HepG2 (cell line): ENCODE data around the gene C20orf141. TPM values are rescaled to one million over a fixed set of nuclear protein-coding genes. Genes with fewer than 3 reads are reported as not detected.

Experiments used
- ATAC-seq: fragments of 200-7000 bp; cut with Tn5 transposase; 3 replicates; pipeline ENCODE4 v1.9.1; 2020; ENCODE audit warnings: mild to moderate bottlenecking, moderate library complexity
- BruUV-seq: library from RNA; stranded (reverse); fragments of 400-500 nt; replicated peaks from 2 replicates; lab custom pipeline; 2021; lab: Mats Ljungman, UMichigan
- CTCF ChIA-PET: fragments of 300-600 bp; formaldehyde crosslinking; extraction: SDS; loops from one replicate; lab custom pipeline; 2021; ENCODE audit warnings: low total read pairs, inconsistent platforms, low intra/inter-chr PET ratio; lab: Yijun Ruan, JAX
- POLR2A ChIA-PET: fragments of 350-600 bp; sonication (Branson Sonifier 250); formaldehyde crosslinking; loops from one replicate; lab custom pipeline; 2020; ENCODE audit warnings: antibody characterized with exemption, inconsistent platforms; lab: Yijun Ruan, JAX
- DNase-seq: peaks from one replicate; pipeline ENCODE4 v3.0.0-alpha.2; 2015; ENCODE audit warnings: low spot score
- FAIRE-seq: peaks from 3 replicates; lab custom pipeline; 2011; peaks lifted over from hg19 to GRCh38; lab: Jason Lieb, UNC
- H2AFZ ChIP-seq: one replicate; pipeline ENCODE4 v1.6.1; 2011; ENCODE audit warnings: low read length, inconsistent platforms
- H3K27ac ChIP-seq: fragments of 300-600 bp; 3 replicates; pipeline ENCODE4 v1.8.0; 2011; ENCODE audit warnings: mixed run types, mild to moderate bottlenecking, mixed read lengths, low read length, inconsistent platforms; ENCODE audit not compliant: insufficient read depth; ENCODE audit errors: extremely low read length
- H3K27me3 ChIP-seq, 2 experiments: fragments of 200-600 bp in 1 of 2; 2 replicates in 1 of 2; 3 replicates in 1 of 2; pipeline versions ENCODE4 v1.6.0 to v1.8.0; 2011; ENCODE audit warnings: low read length in 2 of 2, mild to moderate bottlenecking in 2 of 2, moderate library complexity in 2 of 2, inconsistent platforms in 1 of 2; ENCODE audit not compliant: insufficient read depth in 2 of 2, control insufficient read depth in 1 of 2
- H3K36me3 ChIP-seq, 2 experiments: fragments of 200-600 bp in 1 of 2; replicated peaks in 1 of 2; 2 replicates in 1 of 2; 3 replicates in 1 of 2; pipeline versions ENCODE4 v1.5.1 to v1.8.0; 2011; ENCODE audit warnings: low read length in 2 of 2, inconsistent platforms in 1 of 2; ENCODE audit not compliant: insufficient read depth in 2 of 2, control insufficient read depth in 1 of 2
- H3K4me1 ChIP-seq: 2 replicates; pipeline ENCODE4 v1.5.1; 2012; ENCODE audit warnings: low read length, inconsistent platforms; ENCODE audit not compliant: insufficient read depth
- H3K4me2 ChIP-seq: 2 replicates; pipeline ENCODE4 v1.6.0; 2011; ENCODE audit warnings: low read depth, low read length, inconsistent platforms
- H3K4me3 ChIP-seq, 3 experiments: fragments of 200-600 bp in 1 of 3; sonication (generic), shearing (Covaris generic) in 1 of 3; replicated peaks in 1 of 3; 2 replicates each; pipeline ENCODE4 v1.5.1; 2011 to 2016; ENCODE audit warnings: low read length in 3 of 3, inconsistent platforms in 2 of 3, low read depth in 2 of 3, mild to moderate bottlenecking in 2 of 3, control low read depth in 1 of 3, mixed read lengths in 1 of 3; ENCODE audit not compliant: insufficient read depth in 1 of 3
- H3K79me2 ChIP-seq: one replicate; pipeline ENCODE4 v1.6.1; 2011; ENCODE audit warnings: low read length, inconsistent platforms; ENCODE audit not compliant: insufficient read depth
- H3K9ac ChIP-seq: 2 replicates; pipeline ENCODE4 v1.6.0; 2011; ENCODE audit warnings: mild to moderate bottlenecking, low read depth, low read length, inconsistent platforms; ENCODE audit not compliant: insufficient read depth
- H3K9me3 ChIP-seq: 2 replicates; pipeline ENCODE4 v1.5.1; 2012; ENCODE audit warnings: mild to moderate bottlenecking, low read length
- H4K20me1 ChIP-seq: 2 replicates; pipeline ENCODE4 v1.6.0; 2011; ENCODE audit warnings: inconsistent platforms, mild to moderate bottlenecking, low read length, moderate library complexity; ENCODE audit not compliant: insufficient read depth
- ATF2 ChIP-seq: sonication (generic); formaldehyde crosslinking; IDR thresholded peaks from 2 replicates; pipeline ENCODE4 v1.4.0; 2020; ENCODE audit warnings: missing genetic modification reagents
- IKZF4 ChIP-seq: sonication (generic); formaldehyde crosslinking; IDR thresholded peaks from 2 replicates; pipeline ENCODE4 v1.5.1; 2020; ENCODE audit warnings: borderline replicate concordance, mild to moderate bottlenecking, low read depth, missing genetic modification reagents; ENCODE audit errors: not compliant biosample characterization
- MEF2D ChIP-seq: sonication (generic); formaldehyde crosslinking; IDR thresholded peaks from 2 replicates; pipeline ENCODE4 v1.5.1; 2020; ENCODE audit warnings: mild to moderate bottlenecking, missing genetic modification reagents
- MXD1 ChIP-seq: sonication (generic); formaldehyde crosslinking; IDR thresholded peaks from 2 replicates; pipeline ENCODE4 v1.4.0; 2020; ENCODE audit warnings: mild to moderate bottlenecking, missing genetic modification reagents
- NFRKB ChIP-seq: fragments of 450-650 bp; IDR thresholded peaks from 2 replicates; pipeline ENCODE4 v1.6.1; 2017
- PHF5A ChIP-seq: IDR thresholded peaks from one replicate; pipeline ENCODE4 v1.6.1; 2018; ENCODE audit warnings: low read depth, missing genetic modification reagents; ENCODE audit not compliant: unreplicated experiment
- PTBP1 ChIP-seq: fragments of 200-400 bp; formaldehyde crosslinking; IDR thresholded peaks from 2 replicates; pipeline ENCODE4 v1.6.1; 2018; ENCODE audit warnings: low read length, low read depth; ENCODE audit not compliant: poor library complexity, severe bottlenecking
- RELA ChIP-seq: sonication (generic); formaldehyde crosslinking; IDR thresholded peaks from 2 replicates; pipeline ENCODE4 v1.4.0; 2020; ENCODE audit warnings: missing genetic modification reagents
- ZBTB33 ChIP-seq: sonication (generic); formaldehyde crosslinking; IDR thresholded peaks from 2 replicates; pipeline ENCODE4 v1.4.0; 2020; ENCODE audit warnings: missing genetic modification reagents
- ZC3H4 ChIP-seq: sonication (generic); formaldehyde crosslinking; IDR thresholded peaks from 2 replicates; pipeline ENCODE4 v1.4.0; 2020; ENCODE audit warnings: missing genetic modification reagents, borderline replicate concordance
- ZNF124 ChIP-seq: sonication (generic); formaldehyde crosslinking; IDR thresholded peaks from 2 replicates; pipeline ENCODE4 v1.4.0; 2020; ENCODE audit warnings: missing genetic modification reagents
- ZNF383 ChIP-seq: sonication (generic); formaldehyde crosslinking; IDR thresholded peaks from 2 replicates; pipeline ENCODE4 v1.4.0; 2020; ENCODE audit warnings: missing genetic modification reagents, mild to moderate bottlenecking, borderline replicate concordance
- ZNF713 ChIP-seq: sonication (generic); formaldehyde crosslinking; IDR thresholded peaks from 2 replicates; pipeline ENCODE4 v1.4.0; 2020; ENCODE audit warnings: mild to moderate bottlenecking, missing genetic modification reagents
- ZSCAN22 ChIP-seq: sonication (generic); formaldehyde crosslinking; IDR thresholded peaks from 2 replicates; pipeline ENCODE4 v1.4.0; 2020; ENCODE audit warnings: mild to moderate bottlenecking, missing genetic modification reagents
- ZSCAN30 ChIP-seq: sonication (generic); formaldehyde crosslinking; IDR thresholded peaks from 2 replicates; pipeline ENCODE4 v1.5.0; 2020; ENCODE audit warnings: mild to moderate bottlenecking, missing genetic modification reagents
- WGBS: methylation state at CpG from one replicate; pipeline ENCODE4 v1.1.6; 2017; ENCODE audit warnings: low lambda C conversion rate; 5-methylcytosine and 5-hydroxymethylcytosine counted together
- in situ Hi-C: cut with HindIII; loops from 2 replicates; pipeline ENCODE4 v1.10.0; 2017; ENCODE audit warnings: low pct_unique_long_range_greater_than_20kb; ENCODE audit not compliant: extremely low pct_ligation_motif_present
- intact Hi-C: fragments of 100-400 bp; cut with micrococcal nuclease; formaldehyde crosslinking; loops from one replicate; pipeline ENCODE4 v1.10.0; 2022; ENCODE audit not compliant: unreplicated experiment
- polyA plus RNA-seq, 8 experiments: library from polyadenylated mRNA; depleted of rRNA in 3 of 8; stranded (reverse) in 7 of 8; unstranded in 1 of 8; fragments of >200 nt; fragmentation: Illumina TruSeq in 4 of 8; extraction: Trizol in 4 of 8; gene quantifications; 2 replicates each; pipeline versions ENCODE4 v1.2.1 to v1.2.3, GENCODE V29; 2011 to 2016; ENCODE audit warnings: low read depth in 4 of 8, missing spikeins in 1 of 8, mixed read lengths in 1 of 8; ENCODE audit not compliant: insufficient read depth in 1 of 8
- total RNA-seq, 5 experiments: library from RNA; depleted of rRNA; stranded (reverse); fragments of >200 nt; fragmentation: Illumina TruSeq; extraction: Trizol; gene quantifications; 2 replicates each; pipeline ENCODE4 v1.2.3, GENCODE V29; 2016; ENCODE audit warnings: low read depth in 1 of 5

C20orf141 gene
- total and polyA plus RNA-seq, 2 of the 13 experiments (the other 11 are each of a cell fraction or from before 2014, with no cell fraction given) = not detected

- H3K27me3 ChIP-seq = no peaks in the 10 kb centered on the region; a peak in 1 of 5 replicates
- FAIRE-seq = no peak
- H3K4me2 ChIP-seq = peak overlapping the region; percentile 77
- H4K20me1 ChIP-seq = no peaks in the 10 kb centered on the region
- H2AFZ ChIP-seq = no peak overlapping the region
- ATAC-seq = no peak
- intact Hi-C loops = no loop called here
- CTCF ChIA-PET = no interaction called here
- peak overlapping the region; percentile 88 for H3K9ac ChIP-seq
- no peak for DNase-seq
- peaks cover 8% of the 10 kb centered on the region for H3K79me2 ChIP-seq
- no peak overlapping the region for H3K27ac ChIP-seq
- 95% methylated on average over 21 of the region's 21 CpGs for WGBS
- in situ Hi-C loops = loop anchor here (10.0 kb wide), 1 partner anchor 85 kb away; no protein-coding TSS in a partner anchor
- no peaks in the 10 kb centered on the region for H3K9me3 ChIP-seq
- H3K4me3 ChIP-seq = peak overlapping the region; percentile 71 to 97 (median 74)
- H3K36me3 ChIP-seq = peaks cover 4 to 11% of the 10 kb centered on the region in 2 experiments; a peak in 3 of 5 replicates
- TF ChIP-seq MEF2D (CRISPR knock-in tag) (no peak), ZNF124 (0 out of 2 replicates have a peak, but pooled peaks have one; percentile 25), ZBTB33 (peak; percentile 55; the same call in 1 of the 2 replicates), ZNF383 (CRISPR knock-in tag) (peak; percentile 68; the same call in 1 of the 2 replicates), PTBP1 (peak; percentile 39), ZNF713 (CRISPR knock-in tag) (0 out of 2 replicates have a peak, but pooled peaks have one; percentile 35), MXD1 (CRISPR knock-in tag) (no peak), NFRKB (no peak), ZSCAN30 (CRISPR knock-in tag) (no peak), PHF5A (peak; percentile 12), IKZF4 (CRISPR knock-in tag) (no peak), ZSCAN22 (CRISPR knock-in tag) (0 out of 2 replicates have a peak, but pooled peaks have one; percentile 2), RELA (CRISPR knock-in tag) (0 out of 2 replicates have a peak, but pooled peaks have one; percentile 11), ATF2 (no peak), ZC3H4 (CRISPR knock-in tag) (0 out of 2 replicates have a peak, but pooled peaks have one; percentile 13)
- H3K4me1 ChIP-seq = peaks cover 40% of the 10 kb centered on the region
- POLR2A ChIA-PET = interaction anchor here (1.0 to 1.9 kb wide), 7 partner anchors 9 to 206 kb away, joined by 3 to 12 read pairs (median 6); partner anchors contain the start of genes MRPS26 and PTPRA
- BruUV-seq = no TSS peak
Observed at GRCh38 chr20:2839732-2840137, 24.9 kb downstream of the C20orf141 start.
